Measurements from ENCODE around the gene PRKAG2. TPM values are rescaled to one million over a fixed set of nuclear protein-coding genes. Genes with fewer than 3 reads are reported as not detected.

The PRKAG2 gene
- total RNA-seq, 1 donor from 2014 or later = 20.6 TPM

DNA sequence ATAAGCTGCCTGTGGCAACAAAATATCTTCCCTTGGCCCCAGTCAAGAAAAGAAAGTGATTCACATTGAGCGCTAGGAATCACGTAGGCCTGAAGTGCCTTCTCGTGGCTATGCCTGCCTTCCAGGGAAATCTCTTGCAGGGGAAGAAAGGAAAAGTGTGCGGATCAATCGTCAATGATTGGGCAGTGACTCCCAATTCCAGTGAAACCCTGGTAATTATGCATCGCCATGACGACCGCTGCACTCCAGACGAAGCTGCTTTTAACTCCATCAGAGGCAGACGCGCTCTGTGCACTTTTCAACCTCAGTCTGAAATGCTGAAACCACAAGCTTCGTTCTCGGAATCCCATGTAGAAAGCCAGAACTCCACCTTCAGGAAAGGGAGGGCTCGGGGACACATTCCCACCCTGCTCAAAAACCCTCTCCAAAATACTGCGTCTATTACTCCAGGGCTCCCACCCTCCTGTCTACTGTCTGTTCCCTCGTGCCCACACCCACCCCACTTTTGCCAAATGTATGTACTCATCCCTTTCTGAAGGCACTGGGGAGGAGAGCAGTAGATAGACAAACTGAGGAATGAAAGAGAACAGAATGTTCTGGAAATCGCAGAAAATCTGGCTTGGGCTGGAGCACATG, 24.2 kb upstream of the PRKAG2 start:
- TF ChIP-seq, protein P1, sequence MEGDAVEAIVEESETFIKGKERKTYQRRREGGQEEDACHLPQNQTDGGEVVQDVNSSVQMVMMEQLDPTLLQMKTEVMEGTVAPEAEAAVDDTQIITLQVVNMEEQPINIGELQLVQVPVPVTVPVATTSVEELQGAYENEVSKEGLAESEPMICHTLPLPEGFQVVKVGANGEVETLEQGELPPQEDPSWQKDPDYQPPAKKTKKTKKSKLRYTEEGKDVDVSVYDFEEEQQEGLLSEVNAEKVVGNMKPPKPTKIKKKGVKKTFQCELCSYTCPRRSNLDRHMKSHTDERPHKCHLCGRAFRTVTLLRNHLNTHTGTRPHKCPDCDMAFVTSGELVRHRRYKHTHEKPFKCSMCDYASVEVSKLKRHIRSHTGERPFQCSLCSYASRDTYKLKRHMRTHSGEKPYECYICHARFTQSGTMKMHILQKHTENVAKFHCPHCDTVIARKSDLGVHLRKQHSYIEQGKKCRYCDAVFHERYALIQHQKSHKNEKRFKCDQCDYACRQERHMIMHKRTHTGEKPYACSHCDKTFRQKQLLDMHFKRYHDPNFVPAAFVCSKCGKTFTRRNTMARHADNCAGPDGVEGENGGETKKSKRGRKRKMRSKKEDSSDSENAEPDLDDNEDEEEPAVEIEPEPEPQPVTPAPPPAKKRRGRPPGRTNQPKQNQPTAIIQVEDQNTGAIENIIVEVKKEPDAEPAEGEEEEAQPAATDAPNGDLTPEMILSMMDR (IDR thresholded peaks at IDR 0.05; ENCODE audit: unreplicated experiment) = no peak
- DNase-seq (ENCODE audit: low spot score, unreplicated experiment) = no peak
- H3K27me3 Mint-ChIP-seq = peaks cover 22% of the 10 kb centered on the region
- H3K9me3 Mint-ChIP-seq (ENCODE audit: low read depth) = no peaks in the 10 kb centered on the region
- H3K4me3 Mint-ChIP-seq (ENCODE audit: low read depth) = no peak overlapping the region
- no peak overlapping the region for H3K27ac Mint-ChIP-seq
- H3K36me3 Mint-ChIP-seq (ENCODE audit: insufficient read depth) = no peaks in the 10 kb centered on the region
- peaks cover 9% of the 10 kb centered on the region for H3K4me1 Mint-ChIP-seq (ENCODE audit: low read depth)

DNA sequence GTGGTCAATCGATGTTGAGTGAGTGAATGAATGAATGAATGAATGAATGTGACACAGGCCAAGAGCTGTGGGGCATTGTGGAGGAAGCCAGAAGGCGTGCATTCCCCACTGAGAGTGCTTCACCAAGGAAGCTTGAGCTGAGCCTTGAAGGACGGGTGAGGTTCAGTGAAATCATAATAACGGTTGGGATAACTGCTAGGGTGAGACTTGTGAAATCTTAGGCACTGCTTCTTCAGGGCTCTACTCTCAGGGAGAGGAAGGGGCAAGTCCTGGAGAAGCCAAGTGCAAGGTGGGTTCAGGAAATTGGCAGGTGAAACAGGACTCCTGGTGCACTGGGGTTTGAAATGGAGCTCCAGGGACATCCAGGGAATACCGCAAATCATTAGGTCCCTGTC, 23.7 kb upstream of the PRKAG2 start:
- Mint-ChIP-seq H3K4me1 (ENCODE audit: low read depth) (peaks cover 9% of the 10 kb centered on the region), H3K9me3 (ENCODE audit: low read depth) (no peaks in the 10 kb centered on the region), H3K27ac (no peak overlapping the region), H3K36me3 (ENCODE audit: insufficient read depth) (no peaks in the 10 kb centered on the region), H3K4me3 (ENCODE audit: low read depth) (no peak overlapping the region), H3K27me3 (peaks cover 24% of the 10 kb centered on the region)
- TF ChIP-seq, protein P1 (IDR thresholded peaks at IDR 0.05; ENCODE audit: unreplicated experiment) = no peak
- no peak for DNase-seq (ENCODE audit: low spot score, unreplicated experiment)

DNA sequence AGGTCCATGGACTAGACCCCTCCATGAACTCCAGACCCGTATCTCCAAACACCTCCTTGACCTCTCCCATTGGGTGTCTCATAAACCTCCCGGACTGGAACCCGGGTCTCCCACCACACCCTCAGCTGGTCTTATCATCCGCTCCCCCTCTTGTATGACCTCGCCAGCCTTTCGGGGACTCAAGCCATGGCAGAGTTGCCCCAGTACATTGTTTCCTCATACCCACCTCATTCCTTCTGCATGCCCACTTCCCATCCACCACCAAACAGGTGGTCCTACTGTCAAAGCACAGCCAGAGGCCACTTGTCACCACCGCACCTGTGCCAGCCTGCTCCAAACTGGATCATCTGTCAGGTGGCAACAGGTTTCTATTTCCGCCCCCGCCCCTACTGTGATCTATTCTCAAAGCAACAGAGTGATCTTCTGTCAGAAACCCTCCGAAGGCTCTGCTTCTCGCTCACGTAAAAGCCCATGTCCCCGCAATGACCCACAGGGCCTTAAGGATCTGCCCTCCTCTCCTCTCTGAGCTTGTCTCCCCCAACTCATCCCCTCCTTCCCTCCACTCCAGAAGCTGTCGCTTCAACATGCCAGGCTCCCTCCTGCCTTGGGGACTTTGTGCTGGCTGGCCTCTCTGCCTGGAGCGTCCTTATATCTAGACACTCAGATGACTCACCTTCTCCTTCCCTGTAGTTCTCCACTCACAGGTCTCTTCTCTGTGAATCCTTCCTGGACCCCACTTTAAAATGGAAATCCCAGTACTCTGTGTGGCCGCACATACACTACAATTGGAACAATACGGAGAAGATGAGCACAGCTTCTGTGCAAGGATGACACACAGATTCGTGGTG, 22.8 kb upstream of the PRKAG2 start:
- TF ChIP-seq, protein P1 (IDR thresholded peaks at IDR 0.05; ENCODE audit: unreplicated experiment) = no peak
- Mint-ChIP-seq H3K4me3 (ENCODE audit: low read depth) (no peak overlapping the region), H3K27me3 (peaks cover 31% of the 10 kb centered on the region), H3K9me3 (ENCODE audit: low read depth) (no peaks in the 10 kb centered on the region), H3K36me3 (ENCODE audit: insufficient read depth) (no peaks in the 10 kb centered on the region), H3K27ac (peak overlapping the region; percentile 34), H3K4me1 (ENCODE audit: low read depth) (peaks cover 9% of the 10 kb centered on the region)
- no peak for DNase-seq (ENCODE audit: low spot score, unreplicated experiment)

DNA sequence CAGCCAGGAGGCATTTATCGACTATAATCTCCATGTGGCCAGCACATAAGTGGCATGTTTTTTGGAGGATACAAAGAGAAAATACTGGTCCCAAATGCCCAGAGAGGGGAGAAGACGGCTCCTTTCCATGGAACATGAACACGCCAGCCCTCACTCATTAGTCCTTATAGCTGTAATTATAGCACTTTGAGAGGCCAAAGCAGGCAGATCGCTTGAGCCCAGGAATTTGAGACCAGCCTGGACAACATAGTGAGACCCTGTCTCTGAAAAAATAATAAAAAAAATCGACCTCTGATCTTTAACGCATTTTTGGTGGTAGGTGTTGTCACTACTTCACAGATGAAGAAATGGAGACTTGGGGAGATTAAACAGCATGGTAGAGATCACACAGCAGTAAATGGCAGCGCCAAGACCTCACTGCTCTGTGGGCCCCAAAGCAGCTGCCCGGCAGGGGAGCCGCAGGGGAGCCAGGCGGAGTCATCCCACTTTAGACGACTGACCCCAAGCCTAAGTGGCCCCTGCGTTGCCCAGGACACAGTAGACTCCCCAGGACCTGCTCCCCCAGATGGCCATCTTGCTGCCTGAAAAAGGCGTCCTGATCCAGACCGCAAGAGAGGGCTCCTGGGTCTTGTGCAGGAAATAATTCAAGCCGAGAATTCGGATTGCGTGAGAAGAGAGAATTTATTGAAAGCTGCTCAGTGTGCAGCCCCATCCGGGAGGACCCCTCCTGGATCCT, 21.2 kb upstream of the PRKAG2 start:
- H3K27me3 Mint-ChIP-seq = peaks cover 42% of the 10 kb centered on the region
- no peak overlapping the region for H3K27ac Mint-ChIP-seq
- H3K36me3 Mint-ChIP-seq (ENCODE audit: insufficient read depth) = no peaks in the 10 kb centered on the region
- DNase-seq (ENCODE audit: low spot score, unreplicated experiment) = no peak
- H3K4me3 Mint-ChIP-seq (ENCODE audit: low read depth) = no peak overlapping the region
- no peaks in the 10 kb centered on the region for H3K9me3 Mint-ChIP-seq (ENCODE audit: low read depth)
- H3K4me1 Mint-ChIP-seq (ENCODE audit: low read depth) = peaks cover 9% of the 10 kb centered on the region
- TF ChIP-seq, protein P1 (IDR thresholded peaks at IDR 0.05; ENCODE audit: unreplicated experiment) = no peak

DNA sequence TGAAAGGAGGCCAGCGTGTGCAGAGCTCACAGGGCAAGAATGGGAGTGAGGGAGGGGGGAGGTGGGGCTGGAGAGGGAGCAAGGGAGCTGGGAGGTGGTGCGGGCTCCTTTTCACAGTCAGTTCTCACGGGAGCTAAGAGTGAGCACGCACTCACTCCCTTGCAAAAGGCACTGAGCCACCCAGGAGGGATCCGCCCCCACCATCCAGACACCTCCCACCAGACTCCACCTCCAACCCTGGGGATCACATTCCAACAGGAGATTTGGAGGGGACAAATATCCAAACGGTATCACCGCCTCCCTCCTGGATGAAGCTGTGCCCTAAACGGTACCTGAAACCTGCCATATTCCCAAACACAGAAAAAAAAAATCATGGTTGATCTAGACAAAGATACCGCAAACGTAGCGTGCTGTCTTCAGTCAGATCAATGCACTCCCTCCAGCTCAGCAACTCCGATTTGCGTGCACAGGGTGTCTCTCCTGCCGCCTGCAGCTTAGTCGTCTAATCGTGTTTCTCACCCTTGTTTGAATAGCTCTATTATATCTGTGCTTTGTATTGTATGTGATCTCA, 20.3 kb upstream of the PRKAG2 start:
- H3K27me3 Mint-ChIP-seq = peaks cover 47% of the 10 kb centered on the region
- TF ChIP-seq, protein P1 (IDR thresholded peaks at IDR 0.05; ENCODE audit: unreplicated experiment) = no peak
- H3K9me3 Mint-ChIP-seq (ENCODE audit: low read depth) = no peaks in the 10 kb centered on the region
- peaks cover 9% of the 10 kb centered on the region for H3K4me1 Mint-ChIP-seq (ENCODE audit: low read depth)
- H3K27ac Mint-ChIP-seq = peak overlapping the region; percentile 73
- H3K4me3 Mint-ChIP-seq (ENCODE audit: low read depth) = peak overlapping the region; percentile 58
- H3K36me3 Mint-ChIP-seq (ENCODE audit: insufficient read depth) = no peaks in the 10 kb centered on the region
- DNase-seq (ENCODE audit: low spot score, unreplicated experiment) = no peak
